NCI-H748 treated with DMSO at 0.1 percent for 48 hours (cell line): ENCODE measurements around the gene SAA1.
A peak's percentile ranks its signal among the peaks of the same experiment; 100 is the strongest.
"Not testable (repeated sequence)": the region's sequence is repeated elsewhere in the genome, so short reads cannot be mapped to it uniquely, and the experiment has no call there.

ENCODE experiments used
- DNase-seq: peaks from one replicate; lab custom pipeline; 2025; lab: John Stamatoyannopoulos, UW

Gene SAA1

DNA sequence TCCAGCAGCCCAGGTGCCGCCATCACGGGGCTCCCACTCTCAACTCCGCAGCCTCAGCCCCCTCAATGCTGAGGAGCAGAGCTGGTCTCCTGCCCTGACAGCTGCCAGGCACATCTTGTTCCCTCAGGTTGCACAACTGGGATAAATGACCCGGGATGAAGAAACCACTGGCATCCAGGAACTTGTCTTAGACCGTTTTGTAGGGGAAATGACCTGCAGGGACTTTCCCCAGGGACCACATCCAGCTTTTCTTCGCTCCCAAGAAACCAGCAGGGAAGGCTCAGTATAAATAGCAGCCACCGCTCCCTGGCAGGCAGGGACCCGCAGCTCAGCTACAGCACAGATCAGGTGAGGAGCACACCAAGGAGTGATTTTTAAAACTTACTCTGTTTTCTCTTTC is at the start of gene SAA1:
TSS of gene SAA1 (plus strand) at position 316 of the 400 bp plus-strand sequence. CDS start 624 bp downstream, outside the sequence.
- no peak for DNase-seq

DNA sequence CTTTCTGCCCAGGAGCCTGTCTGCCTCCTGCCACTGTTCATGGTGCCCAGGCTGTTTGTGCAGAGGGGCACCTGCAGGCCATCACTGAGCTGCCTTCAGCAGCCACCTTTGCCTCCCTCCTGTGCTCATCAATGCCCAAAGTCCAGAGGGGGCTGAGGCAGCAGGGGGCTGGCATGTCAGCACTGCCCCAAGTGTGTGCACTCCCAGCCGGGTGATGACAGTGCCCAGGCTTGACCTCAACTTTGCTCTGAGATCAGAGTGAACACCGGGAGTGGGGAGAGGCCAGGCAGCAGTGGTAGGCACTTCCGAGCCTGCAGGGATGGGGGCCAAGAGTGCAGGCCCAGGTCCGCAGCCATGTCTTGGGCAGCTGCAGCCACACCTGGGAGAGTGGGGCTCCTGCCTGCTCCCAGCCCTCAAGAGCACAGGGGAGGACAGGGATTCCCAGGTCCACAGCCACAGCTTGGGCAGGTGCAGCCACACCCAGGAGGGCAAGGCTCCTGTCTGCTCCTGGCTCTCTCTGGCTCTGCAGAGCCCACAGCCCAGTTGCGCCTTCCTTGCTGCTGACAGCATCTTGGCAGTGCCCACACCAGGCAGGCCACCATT is 44.7 kb upstream of the SAA1 start:
- DNase-seq, result no peak

DNA sequence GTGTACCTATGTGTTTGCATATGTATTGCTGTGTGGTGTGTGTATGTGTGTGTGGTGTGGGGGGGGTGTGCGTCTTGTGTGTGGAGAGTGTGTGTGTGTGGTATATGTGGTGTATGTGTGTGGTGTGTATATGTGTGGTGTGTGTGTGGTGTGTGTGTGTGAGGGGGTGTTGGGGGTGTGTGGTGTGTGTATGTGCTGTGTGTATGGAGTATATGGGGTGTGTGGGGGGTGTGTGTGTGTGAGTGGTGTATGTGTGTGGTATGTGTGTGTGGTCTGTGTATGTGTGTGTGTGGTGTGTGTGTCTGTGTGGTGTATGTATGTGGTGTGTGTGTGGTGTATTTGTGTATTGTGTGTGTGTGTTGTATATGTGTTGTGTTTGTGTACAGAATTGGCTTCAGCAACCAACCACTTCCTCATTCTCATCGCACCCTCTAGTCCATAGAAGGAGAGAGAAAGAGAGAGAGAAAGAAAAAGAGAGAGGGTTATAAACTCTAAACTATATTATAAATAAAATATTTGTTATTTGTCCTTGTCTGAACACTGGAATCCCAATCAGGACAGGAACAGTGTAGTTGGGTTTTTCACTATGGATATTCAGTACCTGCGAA is 43.1 kb upstream of the SAA1 start:
- DNase-seq, result no peak

DNA sequence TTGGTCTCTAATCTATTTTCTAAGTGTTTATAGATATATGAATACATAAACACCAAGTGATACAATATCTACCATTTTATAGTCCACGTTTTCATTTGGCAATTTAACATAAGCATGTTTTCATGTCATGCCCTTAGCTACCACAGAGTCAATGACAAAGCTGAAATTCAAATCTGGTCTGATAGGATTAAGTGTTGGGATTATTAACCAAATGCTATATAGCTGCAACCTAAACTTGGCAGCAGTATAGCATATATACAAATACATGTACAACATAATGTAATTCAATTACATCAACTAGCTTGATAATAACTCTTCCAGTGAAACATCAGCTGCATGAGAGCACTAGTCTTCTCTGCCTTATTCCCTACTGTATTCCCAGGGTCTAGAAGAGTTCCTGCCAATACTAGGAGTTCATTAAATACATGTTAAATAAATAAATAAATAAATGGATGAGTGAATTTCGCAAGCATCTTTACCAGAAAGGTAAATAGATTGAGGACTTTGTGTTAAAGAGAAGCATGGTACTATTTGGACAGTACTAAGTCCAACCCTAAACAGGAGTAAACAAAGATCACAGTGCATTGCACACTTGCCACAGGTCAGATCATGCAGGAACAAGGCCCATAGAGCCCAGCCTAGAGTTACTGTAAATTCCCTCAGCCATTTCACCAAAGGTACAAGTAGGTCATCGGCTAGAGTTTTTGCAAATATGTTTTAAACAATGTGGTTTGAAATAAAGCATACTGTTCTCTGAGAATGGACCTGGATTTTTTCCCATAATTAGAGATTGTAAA is 42.3 kb upstream of the SAA1 start:
- DNase-seq, result no peak

DNA sequence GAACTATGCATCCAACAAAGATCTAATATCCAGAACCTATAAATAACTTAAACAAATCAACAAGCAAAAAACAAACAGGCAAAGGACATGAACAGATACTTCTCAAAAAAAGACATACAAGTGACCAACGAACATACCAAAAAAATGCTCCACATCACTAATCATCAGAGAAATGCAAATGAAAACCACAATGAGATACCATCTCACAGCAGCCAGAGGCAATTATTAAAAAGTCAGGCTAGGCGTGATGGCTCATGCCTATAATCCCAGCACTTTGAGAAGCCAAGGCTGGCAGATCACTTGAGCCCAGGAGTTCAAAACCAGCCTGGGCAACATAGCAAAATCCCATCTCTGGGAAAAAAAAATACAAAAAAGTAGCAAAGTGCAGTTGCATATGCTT is 40.2 kb upstream of the SAA1 start:
- DNase-seq, result no peak

DNA sequence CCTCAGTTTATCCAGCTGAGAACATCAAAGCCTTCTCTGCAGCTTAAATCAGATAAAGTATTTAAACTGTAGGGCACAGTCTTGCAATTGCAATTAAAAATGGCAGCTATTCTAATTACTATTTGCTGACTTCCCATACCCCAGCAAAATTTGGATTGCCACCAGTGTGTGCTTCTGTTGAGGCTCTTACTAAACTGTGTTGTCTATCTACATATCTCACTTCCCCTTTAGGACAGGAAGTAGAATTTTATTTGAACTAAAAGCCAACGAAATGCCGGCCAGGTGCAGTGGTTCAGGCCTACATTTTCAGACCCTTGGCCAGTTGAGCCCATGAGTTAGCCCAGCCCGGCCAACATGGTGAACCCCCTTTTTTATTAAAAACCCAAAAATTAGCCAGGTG is 36.6 kb upstream of the SAA1 start:
- no peak for DNase-seq

DNA sequence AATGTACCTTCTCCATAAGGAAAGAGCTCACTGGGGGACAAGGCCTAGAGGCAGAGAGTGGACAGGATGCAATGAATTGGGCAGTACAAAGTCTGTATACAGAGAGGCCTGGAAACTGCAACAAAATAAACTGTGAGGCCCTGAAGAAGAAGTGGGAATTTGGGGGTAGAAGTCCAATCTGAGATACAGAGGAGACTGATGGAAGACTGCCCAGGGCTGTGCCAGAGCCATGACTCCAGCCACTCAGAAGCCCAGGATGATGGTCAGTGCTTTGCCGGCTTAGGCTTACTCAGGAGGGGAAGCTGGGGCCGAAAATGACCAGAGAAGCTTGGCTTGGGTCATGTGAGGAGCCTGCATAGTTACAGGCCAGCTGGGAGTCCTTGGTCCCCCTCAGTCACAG is 35.2 kb upstream of the SAA1 start:
- no peak for DNase-seq

DNA sequence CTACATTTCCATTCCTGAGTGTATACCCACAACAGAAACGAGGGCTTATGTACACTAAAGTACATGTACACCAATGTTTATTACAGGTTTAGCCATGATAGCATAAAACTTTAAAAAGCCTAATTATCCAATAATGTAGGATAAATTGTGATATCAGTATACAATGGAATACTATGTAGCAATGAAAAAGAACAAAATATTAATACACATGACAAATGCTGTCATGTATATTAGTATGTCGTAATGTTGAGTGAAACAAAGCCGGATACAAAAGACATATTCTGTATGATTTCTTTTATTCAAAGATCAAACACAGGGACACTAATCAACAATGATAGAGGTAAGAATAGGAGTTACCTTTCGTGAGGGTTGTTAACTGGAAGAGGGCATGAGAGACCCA is 32.2 kb upstream of the SAA1 start:
- DNase-seq, result no peak

DNA sequence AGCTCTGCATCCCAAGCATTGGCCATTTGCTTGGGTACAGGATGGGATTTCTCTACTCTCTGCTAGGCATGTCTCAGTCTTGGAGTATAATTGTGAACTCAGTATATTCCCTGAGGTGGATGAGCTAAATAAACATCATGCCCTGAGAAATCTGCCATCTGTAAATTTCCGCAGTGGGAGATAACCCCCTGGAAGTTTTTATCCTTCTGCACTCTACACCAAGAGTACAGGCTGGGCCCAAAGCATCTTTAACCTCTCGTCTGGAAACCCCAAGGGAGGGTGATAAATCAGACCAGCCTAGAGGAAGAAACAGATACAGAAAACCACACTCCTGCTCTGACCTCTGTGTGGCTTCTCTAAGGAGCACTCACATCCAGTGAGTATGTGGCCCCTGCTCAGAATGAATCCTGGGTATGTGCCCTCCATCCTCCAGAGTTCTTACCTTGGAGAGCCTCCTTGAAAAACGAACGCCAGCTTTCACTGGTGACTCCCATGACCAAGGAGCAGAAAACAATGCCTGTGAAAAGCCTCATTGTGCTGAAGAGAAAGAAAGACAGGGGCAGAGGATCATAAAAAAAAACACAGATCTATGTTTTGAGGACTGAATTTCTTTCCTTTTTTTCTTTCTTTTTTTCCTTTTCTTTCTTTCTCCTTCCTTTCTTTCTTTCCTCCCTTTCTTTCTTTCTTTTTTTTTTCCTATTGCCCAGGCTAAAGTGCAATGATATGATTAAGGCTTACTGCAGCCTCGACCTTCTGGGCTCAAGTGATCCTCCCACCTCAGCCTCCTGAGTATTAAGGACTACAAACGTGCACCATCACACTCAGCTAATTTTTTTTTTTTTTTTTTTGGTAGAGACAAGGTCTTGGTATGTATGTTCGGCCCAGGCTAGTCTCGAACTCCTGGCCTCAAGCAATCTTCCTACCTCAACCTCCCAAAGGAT is 30.4 kb upstream of the SAA1 start:
- DNase-seq, result no peak

DNA sequence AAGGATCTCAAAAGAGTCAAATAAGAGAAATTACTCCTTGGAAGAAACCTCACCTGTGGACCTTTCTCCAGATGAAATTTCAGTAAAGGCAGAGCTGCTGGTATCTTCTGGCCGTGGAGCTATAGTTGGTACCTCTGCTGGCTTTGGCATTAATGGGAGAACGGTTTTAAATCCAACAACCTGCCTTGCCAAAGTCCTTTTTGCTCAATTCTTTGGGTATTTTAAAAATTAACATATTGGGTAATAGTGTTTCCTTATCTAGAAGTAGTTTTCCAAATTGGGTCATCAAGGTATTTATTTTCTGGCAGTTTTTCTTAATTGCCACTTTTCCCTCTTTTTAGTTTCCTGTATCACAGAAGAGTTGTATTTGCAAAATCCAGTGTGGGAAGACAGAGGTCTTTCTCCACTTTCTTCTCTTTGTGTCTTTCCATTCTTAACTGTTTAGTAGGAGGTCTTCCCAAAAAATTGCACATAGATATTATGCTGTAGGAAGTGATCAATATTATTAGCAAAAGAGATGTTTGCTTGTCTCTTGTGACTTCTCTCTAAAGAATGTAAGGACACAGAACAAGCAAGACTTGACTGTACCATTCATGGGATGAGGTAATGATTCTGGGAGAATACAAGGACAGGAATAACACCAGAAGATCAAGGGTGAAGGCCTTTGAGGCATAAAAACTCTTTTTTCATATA is 29.3 kb upstream of the SAA1 start, which contains the start of gene SAA4:
TSS of gene SAA4 (minus strand) at position 139 of the 693 bp plus-strand sequence. CDS start 876 bp downstream, outside the sequence.
- no peak for DNase-seq

DNA sequence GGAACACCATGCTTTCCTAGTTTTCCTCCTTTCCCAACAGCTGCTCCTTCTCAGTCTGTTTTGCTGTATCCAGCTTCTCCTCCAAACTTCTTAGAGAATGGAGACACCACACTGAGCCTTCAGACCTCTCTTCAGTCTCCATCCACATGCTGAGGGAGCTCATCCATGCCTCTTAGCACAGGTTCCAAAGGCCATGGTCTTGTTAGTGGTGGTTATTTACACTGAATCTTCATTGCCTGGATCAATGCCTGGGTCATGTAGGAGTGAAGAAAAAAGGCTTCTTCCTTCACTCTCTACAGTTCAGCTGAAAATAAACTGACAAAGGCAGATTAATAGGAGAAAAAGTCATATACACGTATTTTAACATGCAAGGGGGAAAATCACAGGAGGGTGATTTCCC is 26.4 kb upstream of the SAA1 start:
- DNase-seq, result no peak

DNA sequence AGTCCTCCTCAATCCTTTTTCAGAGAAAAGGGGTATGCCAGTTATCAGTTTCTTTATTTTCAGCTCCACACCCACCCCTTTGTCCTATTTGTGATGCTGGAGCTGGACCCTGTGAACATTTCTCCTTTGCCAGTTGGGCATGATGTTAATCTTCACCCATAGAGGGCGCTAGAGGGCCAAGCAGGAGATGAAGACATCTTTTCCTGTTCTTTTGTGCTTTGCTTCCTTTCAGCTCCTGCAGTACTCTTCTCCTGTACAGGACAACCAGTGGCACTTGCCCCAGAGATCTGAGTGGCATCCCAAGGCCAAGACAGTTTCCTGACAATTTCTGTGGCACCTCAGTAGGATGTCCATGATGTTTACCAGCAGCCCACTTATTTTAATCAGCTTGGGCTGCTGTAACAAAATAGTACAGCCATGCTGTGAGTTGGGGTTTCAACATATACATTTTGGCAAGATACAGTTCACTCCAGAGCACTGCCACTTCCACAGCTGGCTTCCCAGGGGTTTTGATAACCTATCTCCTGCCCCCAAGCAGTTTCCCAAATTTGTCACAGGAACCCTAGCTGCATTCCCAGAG is 22.2 kb upstream of the SAA1 start:
- DNase-seq, result peak; percentile 70

DNA sequence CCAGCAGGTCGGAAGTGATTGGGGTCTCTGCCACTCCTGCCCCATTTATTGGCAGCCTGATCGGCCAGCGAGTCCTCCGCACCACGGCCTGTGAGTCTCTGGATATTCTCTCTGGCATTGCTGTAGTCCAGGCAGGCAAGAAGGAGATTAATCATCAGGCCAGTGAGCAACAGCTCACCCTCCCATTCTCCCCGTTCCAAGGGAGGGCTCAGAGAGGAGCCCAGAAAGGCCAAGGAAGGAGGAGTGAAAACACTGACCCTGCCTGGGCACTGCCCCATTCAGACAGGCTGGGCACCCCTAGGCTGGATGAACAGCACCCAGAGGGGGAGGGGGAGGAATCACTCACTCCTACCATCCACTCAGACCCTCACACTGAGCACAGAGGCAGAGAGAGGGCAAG is 20.7 kb upstream of the SAA1 start:
- DNase-seq, result no peak

DNA sequence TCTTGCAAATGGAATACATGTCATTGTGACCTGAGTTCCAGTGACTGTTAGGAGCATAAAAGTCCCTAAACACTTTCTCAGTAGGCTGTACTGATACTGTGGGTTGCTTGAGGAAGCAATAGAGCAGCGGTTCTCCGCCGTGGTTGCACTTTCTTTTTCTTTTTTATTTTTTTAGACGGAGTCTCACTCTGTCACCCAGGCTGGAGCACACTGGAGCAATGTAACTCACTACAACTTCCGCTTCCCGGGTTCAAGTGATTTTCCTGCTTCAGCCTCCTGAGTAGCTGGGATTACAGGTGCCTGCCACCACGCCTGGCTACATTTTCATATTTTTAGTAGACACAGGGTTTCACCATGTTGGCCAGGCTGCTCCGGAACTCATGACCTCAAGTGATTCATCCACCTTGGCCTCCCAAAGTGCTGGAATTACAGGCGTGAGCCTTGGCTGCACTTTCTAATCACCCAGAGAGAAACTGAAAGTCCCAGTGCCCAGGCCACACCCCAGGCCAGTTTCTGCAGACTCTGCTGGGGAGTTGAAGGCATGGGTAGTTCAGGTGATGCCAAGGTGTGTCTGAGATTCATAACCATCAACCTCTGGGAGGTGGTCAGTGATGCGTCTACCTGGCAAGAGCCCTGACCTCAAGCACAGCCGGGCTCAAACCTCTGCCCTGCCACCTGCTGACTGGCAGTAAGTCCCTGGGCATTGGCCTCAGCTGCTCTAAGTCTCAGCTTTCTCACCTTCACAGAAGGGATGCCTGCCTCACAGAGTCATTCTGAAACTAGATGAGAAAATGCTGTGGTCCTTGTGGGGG is 19.5 kb upstream of the SAA1 start:
- not testable (repeated sequence) for DNase-seq

DNA sequence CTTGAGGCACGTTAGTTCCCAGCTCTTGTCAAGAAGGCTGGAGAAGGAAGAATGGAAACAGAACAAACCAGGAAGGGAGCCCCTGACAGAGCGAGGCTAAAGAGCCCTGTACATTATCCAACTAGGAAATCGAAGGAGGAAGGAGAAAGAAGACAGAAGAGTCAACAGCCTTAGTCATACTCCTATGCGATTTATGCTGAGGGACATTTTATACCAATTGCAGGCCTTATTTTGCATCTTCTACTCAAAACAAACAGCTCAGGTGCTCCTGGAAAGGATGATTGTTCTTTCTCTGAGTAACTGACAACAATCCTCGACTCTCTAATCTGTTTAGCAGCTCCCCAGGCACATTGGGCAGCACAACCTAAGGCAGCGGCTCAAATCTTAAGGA is 18.9 kb upstream of the SAA1 start:
- not testable (repeated sequence) for DNase-seq

DNA sequence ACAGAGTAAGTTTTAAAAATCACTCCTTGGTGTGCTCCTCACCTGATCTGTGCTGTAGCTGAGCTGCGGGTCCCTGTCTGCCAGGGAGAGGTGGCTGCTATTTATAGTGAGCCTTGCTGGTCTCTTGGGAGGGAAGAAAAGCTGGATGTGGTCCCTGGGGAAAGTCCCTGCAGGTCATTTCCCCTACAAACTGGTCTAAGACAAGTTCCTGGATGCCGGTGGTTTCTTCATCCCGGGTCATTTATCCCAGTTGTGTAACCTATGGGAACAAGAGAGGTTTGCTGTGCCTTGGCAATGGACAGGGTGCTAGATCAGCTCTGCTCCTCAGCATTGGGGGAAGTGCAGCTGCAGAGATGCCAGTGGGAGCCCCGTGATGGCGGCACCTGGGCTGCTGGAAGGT is 17.5 kb upstream of the SAA1 start, which contains the start of gene SAA2:
TSS of gene SAA2 (minus strand) at position 108 of the 400 bp plus-strand sequence. CDS start 657 bp downstream, outside the sequence.
- no peak for DNase-seq

DNA sequence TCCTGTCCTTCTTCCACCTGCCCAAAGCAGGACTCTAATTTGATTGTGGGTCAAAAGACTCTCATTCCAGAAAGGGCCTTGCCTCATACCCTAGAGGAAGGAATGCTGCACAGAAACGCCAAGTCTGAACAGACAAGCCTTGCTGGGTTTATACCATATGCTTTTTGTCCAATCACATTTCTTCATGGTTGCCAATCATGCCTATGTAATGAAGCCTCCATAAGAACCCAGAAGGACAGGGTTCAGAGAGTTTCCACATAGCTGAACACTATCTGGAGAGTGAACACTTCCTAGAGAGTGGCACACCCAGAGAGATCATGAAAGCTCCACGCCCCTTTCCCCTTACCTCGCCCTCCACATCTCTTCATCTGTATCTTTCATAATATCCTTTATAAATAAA is 12.8 kb upstream of the SAA1 start:
- no peak for DNase-seq

DNA sequence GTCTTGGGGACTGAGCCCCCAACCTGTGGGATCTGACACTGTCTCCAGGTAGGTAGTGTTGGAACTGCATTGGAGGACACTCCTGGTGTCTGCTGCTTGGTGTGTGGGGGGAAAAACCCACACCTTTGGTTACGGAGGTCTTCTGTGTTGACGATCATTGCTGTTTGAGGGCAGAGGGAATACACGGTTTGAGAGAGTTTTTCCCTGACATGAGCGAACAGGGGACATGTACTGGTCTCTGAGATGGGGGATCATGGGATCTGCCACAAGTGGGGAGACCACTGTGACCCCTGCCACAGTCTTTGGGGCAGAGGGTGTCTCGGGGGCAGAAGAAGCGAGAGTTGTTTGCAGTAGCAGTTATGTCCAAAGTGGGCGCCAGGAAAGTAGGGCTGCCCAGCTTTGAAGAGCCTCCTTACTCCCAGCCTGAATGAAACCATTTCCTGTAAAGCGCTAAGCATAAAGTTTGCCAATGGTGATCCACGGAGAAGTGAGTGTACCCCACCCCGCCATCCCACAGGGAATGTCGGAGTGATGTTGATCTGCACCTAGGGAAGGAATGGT is 12.2 kb upstream of the SAA1 start:
- no peak for DNase-seq

DNA sequence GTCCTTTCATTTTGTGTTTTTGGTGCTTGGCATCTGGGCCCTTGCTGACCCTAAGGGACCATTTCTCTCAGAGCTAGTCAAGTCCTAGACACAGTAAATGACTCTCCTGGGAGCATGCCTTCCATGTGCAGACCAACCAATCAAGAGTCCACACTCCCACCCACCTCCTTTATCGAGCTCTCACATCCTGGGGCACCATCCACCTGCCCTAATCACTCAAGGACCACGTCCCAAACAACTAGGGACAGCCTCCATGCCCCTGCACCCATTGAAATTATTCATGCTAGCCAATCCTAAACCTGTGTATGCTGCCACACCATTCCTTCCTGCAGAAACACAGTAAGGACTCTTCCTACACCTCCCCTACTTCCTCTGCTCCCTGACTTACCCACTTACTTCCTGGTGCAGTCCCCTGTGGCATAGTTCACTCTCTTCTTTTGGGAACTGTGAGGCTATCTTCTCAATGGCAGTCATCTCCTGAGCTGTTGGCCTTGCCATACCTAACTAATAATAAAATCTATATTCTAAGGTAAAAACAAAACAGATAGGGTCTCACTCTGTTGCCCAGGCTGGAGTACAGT is 11.2 kb upstream of the SAA1 start:
- DNase-seq, result no peak
